ENCODE results near the gene PLA2G6. TPM values are rescaled to one million over a fixed set of nuclear protein-coding genes. Genes with fewer than 3 reads are reported as not detected.

PLA2G6 gene
- total and polyA plus RNA-seq, 12 donors: 6.0 to 35.1 (median 13.5) TPM

DNA sequence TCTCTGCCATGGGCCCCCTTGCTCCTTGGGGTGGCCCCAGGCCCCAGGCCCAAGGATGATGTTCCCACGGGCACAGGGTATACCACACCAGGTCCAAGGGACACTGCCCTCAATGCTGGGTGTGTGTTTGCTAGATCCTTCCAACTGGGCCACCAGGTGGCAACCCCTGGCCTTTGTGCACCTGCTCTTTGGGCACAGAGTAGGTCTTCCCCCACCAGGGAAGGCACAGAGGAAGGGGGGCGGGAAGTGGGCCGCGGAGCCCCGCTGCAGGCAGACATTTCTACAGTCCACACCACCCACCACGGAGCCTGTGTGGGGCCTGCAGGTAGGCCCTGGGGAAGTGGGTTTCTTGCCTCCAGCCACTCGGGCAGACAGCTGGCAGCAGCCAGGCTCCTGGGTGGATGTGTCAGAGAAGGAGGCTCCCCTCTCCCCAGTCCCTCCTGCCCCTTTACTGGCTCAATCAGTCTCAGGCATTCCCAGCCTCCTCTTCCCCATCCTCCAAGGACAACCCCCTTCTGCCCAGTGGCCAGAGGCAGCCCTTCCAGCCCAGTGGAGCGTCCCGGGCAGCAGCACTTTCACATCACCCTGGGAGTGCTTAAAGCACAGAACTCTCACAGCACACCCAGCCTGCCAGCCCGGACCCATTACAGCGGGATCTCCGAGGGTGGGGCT is 41.8 kb upstream of the PLA2G6 start:
- TF ChIP-seq, protein P1, sequence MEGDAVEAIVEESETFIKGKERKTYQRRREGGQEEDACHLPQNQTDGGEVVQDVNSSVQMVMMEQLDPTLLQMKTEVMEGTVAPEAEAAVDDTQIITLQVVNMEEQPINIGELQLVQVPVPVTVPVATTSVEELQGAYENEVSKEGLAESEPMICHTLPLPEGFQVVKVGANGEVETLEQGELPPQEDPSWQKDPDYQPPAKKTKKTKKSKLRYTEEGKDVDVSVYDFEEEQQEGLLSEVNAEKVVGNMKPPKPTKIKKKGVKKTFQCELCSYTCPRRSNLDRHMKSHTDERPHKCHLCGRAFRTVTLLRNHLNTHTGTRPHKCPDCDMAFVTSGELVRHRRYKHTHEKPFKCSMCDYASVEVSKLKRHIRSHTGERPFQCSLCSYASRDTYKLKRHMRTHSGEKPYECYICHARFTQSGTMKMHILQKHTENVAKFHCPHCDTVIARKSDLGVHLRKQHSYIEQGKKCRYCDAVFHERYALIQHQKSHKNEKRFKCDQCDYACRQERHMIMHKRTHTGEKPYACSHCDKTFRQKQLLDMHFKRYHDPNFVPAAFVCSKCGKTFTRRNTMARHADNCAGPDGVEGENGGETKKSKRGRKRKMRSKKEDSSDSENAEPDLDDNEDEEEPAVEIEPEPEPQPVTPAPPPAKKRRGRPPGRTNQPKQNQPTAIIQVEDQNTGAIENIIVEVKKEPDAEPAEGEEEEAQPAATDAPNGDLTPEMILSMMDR (IDR thresholded peaks at IDR 0.05): no peak
- intact Hi-C loops (cut with DNase I): no loop called here
- Histone ChIP-seq H3K4me1 (peaks cover 11 to 43% (median 30%) of the 10 kb centered on the region in 9 donors), H3K27me3 (no peaks in the 10 kb centered on the region), H3K36me3 (peaks cover 0 to 86% (median 38%) of the 10 kb centered on the region in 9 donors), H3K4me3 (no peak overlapping the region), H3K27ac (peak overlapping the region in 2 of 10 donors; percentile 31 to 35), H3K9me3 (no peaks in the 10 kb centered on the region)
- 83 to 84% methylated on average over 12 of the region's 12 CpGs for WGBS, 2 donors
- ATAC-seq (no peak), DNase-seq (no peak)

DNA sequence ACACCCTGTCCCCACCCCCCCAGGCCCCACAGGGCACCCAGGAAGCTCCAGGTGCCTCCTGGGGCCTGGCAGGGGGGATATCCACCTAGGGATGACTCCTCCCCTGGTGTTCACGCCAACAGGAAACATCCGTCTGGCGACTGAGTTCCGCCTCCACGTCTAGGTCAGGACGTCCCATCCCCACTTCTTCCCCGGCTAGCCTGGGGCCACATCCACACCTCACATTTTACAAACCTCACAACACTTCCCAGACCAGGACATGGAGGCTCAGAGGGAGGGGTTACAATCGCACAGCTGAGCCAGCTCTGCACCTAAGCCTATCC is 41.1 kb upstream of the PLA2G6 start:
- DNase-seq (no peak), ATAC-seq (no peak)
- TF ChIP-seq, protein P1 (IDR thresholded peaks at IDR 0.05): no peak
- Histone ChIP-seq H3K9me3 (no peaks in the 10 kb centered on the region), H3K27me3 (no peaks in the 10 kb centered on the region), H3K4me3 (no peak overlapping the region), H3K4me1 (peaks cover 16 to 43% (median 31%) of the 10 kb centered on the region in 9 donors), H3K27ac (peak overlapping the region in 2 of 10 donors; percentile 31 to 35), H3K36me3 (peaks cover 0 to 79% (median 38%) of the 10 kb centered on the region in 9 donors)
- WGBS, 2 donors: 64 to 70% methylated on average over 8 of the region's 8 CpGs
- intact Hi-C loops (cut with DNase I): no loop called here

DNA sequence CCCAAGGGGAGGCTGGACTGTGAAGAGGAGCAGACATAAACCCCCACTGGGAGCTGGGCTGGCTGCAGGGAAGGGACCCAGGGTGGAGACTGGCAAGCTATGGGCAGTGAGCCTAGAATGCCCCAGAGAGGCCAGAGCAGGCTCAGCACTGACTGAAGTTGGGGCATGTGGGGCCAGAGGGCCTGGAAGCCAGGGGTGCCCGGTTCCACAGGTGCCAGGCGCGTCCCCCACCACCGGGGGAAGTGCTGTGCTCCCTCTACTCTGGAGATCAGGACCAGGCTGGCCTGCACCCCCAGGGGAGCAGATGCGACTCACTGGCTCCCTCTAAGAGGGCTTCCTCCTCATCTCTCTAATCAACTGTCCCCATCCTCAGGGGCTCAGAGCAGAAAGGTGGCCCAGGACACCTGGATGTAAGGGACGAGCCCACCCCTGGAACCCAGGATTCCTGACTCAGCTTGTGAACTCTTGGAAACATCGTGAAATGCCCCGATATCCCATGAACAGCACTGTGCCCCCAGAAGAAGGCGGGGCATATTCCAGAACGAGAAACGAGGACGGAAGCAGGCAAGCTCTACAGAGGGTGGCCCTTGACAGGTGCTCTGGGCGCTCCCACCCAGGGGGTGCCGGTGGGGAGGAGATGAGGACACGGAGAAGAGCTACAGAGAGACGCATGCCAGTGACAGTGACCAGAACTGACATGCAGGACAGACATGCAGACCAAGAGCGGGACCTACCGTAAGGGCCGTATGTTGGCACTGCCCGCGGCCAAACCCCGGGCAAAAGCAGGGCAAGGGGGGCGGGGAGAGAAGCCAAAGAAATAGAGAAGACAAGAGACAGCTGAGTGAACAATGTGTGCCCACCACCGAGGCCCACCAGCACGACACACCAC is 40.5 kb upstream of the PLA2G6 start:
- TF ChIP-seq, protein P1 (IDR thresholded peaks at IDR 0.05): no peak
- 88 to 94% methylated on average over 25 of the region's 25 CpGs for whole genome bisulfite sequencing, 2 donors
- peak overlapping the region in 1 of 10 donors; percentile 35 for H3K27ac ChIP-seq

DNA sequence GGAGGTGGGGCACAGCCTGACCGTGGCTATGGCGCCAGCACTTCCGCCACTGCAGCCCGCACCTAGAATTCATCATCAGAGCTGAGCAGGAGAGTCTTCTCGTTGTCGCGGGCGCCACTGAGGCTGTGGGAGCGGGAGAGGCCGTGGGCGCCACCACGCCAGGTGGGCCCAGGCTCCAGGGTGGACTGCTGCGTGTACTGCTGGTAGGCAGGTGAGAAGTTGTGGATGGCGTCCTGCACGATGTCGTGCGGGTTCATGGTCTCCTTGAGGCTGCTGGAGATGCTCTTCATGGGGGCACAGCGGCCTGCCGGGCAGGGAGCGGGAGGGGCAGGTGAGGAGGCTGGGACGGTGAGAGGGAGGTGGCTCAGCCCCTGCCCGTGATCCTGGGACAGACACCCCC is 39.8 kb upstream of the PLA2G6 start:
- peaks cover 16 to 41% (median 32%) of the 10 kb centered on the region in 9 donors for H3K4me1 ChIP-seq
- TF ChIP-seq, protein P1 (IDR thresholded peaks at IDR 0.05): no peak
- no peaks in the 10 kb centered on the region for H3K27me3 ChIP-seq
- ATAC-seq: no peak
- WGBS, 2 donors: 92 to 95% methylated on average over 22 of the region's 22 CpGs
- H3K36me3 ChIP-seq: peaks cover 0 to 70% (median 38%) of the 10 kb centered on the region in 9 donors
- intact Hi-C loops (cut with DNase I): no loop called here
- H3K9me3 ChIP-seq: no peaks in the 10 kb centered on the region
- no peak overlapping the region for H3K27ac ChIP-seq
- H3K4me3 ChIP-seq: no peak overlapping the region
- DNase-seq: no peak

More for the DNA sequence above, 40.5 kb upstream of the PLA2G6 start:
- Histone ChIP-seq H3K36me3 (peaks cover 0 to 73% (median 38%) of the 10 kb centered on the region in 9 donors), H3K4me1 (peaks cover 16 to 41% (median 32%) of the 10 kb centered on the region in 9 donors), H3K4me3 (no peak overlapping the region), H3K27me3 (no peaks in the 10 kb centered on the region), H3K9me3 (no peaks in the 10 kb centered on the region)
- intact Hi-C loops (cut with DNase I): no loop called here
- ATAC-seq: no peak
- no peak for DNase-seq
